Vagina (tissue), 2 donors: Measurements from ENCODE around the gene MT3.

Source experiments
- POLR2A ChIP-seq, 2 donors: fragments of 450-650 bp; IDR thresholded peaks; one replicate each; pipeline ENCODE4 v1.6.1; 2017; ENCODE audit warnings: antibody characterized with exemption in 2 of 2, mild to moderate bottlenecking in 2 of 2, moderate library complexity in 2 of 2
- POLR2AphosphoS5 ChIP-seq, 2 donors: sonication (generic); formaldehyde crosslinking; IDR thresholded peaks; one replicate each; pipeline ENCODE4 v1.9.0; 2017; ENCODE audit warnings: antibody characterized with exemption in 2 of 2, mild to moderate bottlenecking in 2 of 2, low read depth in 1 of 2; ENCODE audit not compliant: insufficient read depth in 1 of 2
- TF ChIP-seq, protein P1 (sequence below), 3 experiments: fragments of 450-650 bp in 2 of 3; fragments of 200-600 bp in 1 of 3; sonication (generic) in 1 of 3; IDR thresholded peaks; one replicate each; pipeline ENCODE4 v1.5.1; 2017 to 2019; ENCODE audit warnings: antibody characterized with exemption in 3 of 3, mild to moderate bottlenecking in 2 of 3, moderate library complexity in 2 of 3

DNA sequence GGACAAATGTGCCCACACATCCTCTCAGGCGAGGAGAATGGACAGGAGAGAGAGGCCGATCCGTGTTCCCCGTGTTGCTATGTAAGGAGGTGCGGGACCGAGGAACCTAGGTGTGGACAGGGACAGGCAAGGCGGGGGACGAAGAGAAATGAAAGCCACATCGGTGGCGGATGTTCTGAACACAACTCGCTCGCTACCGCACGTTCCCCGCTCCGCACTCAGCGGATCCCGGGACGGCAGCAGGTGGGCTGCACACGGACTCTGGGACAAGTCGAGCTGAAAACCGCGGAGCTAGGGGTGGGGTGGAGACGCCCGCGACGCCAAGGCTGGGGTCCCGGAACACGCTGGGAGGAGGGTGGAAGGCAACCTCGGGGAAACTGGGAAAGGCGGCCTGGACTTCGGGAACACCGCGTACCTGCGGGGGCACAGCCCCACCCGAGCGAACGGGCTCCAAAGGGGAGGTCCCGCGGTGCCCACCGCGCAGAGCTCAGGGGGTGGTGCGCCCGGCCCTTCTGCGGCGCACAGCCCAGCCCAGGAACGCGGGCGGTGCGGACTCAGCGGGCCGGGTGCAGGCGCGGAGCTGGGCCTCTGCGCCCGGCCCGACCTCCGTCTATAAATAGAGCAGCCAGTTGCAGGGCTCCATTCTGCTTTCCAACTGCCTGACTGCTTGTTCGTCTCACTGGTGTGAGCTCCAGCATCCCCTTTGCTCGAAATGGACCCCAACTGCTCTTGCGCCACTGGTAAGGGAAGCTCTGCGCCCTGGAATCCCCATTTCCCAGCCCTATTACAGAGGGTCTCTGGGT, 36.0 kb downstream of the MT3 start, which contains the start of gene MT1E:
- TF ChIP-seq, protein P1, sequence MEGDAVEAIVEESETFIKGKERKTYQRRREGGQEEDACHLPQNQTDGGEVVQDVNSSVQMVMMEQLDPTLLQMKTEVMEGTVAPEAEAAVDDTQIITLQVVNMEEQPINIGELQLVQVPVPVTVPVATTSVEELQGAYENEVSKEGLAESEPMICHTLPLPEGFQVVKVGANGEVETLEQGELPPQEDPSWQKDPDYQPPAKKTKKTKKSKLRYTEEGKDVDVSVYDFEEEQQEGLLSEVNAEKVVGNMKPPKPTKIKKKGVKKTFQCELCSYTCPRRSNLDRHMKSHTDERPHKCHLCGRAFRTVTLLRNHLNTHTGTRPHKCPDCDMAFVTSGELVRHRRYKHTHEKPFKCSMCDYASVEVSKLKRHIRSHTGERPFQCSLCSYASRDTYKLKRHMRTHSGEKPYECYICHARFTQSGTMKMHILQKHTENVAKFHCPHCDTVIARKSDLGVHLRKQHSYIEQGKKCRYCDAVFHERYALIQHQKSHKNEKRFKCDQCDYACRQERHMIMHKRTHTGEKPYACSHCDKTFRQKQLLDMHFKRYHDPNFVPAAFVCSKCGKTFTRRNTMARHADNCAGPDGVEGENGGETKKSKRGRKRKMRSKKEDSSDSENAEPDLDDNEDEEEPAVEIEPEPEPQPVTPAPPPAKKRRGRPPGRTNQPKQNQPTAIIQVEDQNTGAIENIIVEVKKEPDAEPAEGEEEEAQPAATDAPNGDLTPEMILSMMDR (IDR thresholded peaks at IDR 0.05): no peak
- TF ChIP-seq POLR2A (IDR thresholded peaks at IDR 0.05): peak in 1 of 2 donors; percentile 81
- TF ChIP-seq POLR2AphosphoS5 (IDR thresholded peaks at IDR 0.05; ENCODE audit: insufficient read depth in 1 of 2, low read depth in 1 of 2): peak in 1 of 2 donors; percentile 86
